ENCODE data around the gene MET.

Gene MET

GRCh38 chr7:116790025-116790424 is 118.0 kb downstream of the MET start:
- no peak overlapping the region for H2AK5ac ChIP-seq (ENCODE audit: low read length)
- no CpG with 5 or more reads among the region's 3 CpGs for WGBS (ENCODE audit: extremely low coverage, insufficient coverage, insufficient read length)
- H3K36me3 ChIP-seq (ENCODE audit: control insufficient read depth in 1 of 2, insufficient read depth in 2 of 2, low read length in 2 of 2) = peaks cover 0 to 2% of the 10 kb centered on the region in 2 experiments
- no peak overlapping the region for H2BK12ac ChIP-seq (ENCODE audit: low read length)
- H3K4me2 ChIP-seq (ENCODE audit: low read length) = no peak overlapping the region
- H4K12ac ChIP-seq (ENCODE audit: low read depth, low read length) = no peak overlapping the region
- H3K18ac ChIP-seq (ENCODE audit: low read length) = no peak overlapping the region
- no peak overlapping the region for H4K91ac ChIP-seq (ENCODE audit: low read depth, low read length)
- no peaks in the 10 kb centered on the region for H3K79me1 ChIP-seq (ENCODE audit: low read length)
- H3K23ac ChIP-seq (ENCODE audit: low read length) = no peak overlapping the region
- H3K27me3 ChIP-seq (ENCODE audit: insufficient read depth, low read length) = no peaks in the 10 kb centered on the region
- no peak overlapping the region for H3K9ac ChIP-seq (ENCODE audit: low read length)
- H3K4ac ChIP-seq (ENCODE audit: low read depth, low read length) = no peak overlapping the region
- H3K79me2 ChIP-seq (ENCODE audit: control insufficient read depth, insufficient read depth, low read length, poor library complexity) = no peaks in the 10 kb centered on the region
- H3K14ac ChIP-seq (ENCODE audit: low read length) = no peak overlapping the region
- H3K9me3 ChIP-seq (ENCODE audit: insufficient read depth, low read depth, low read length) = no peaks in the 10 kb centered on the region
- H4K8ac ChIP-seq (ENCODE audit: low read depth, low read length) = no peak overlapping the region
- no peaks in the 10 kb centered on the region for H3K4me1 ChIP-seq (ENCODE audit: control insufficient read depth in 1 of 2, insufficient read depth in 2 of 2, low read length in 2 of 2)
- H3K4me3 ChIP-seq (ENCODE audit: low read depth, low read length) = no peak overlapping the region
- DNase-seq = no peak
- no peak overlapping the region for H2BK120ac ChIP-seq (ENCODE audit: insufficient read depth, low read length, poor library complexity)
- no peak overlapping the region for H2BK5ac ChIP-seq (ENCODE audit: low read depth, low read length, poor library complexity)
- H2AFZ ChIP-seq (ENCODE audit: insufficient read depth, low read length, poor library complexity) = no peak overlapping the region
- no peak overlapping the region for H3K27ac ChIP-seq (ENCODE audit: low read depth, low read length)

GRCh38 chr7:116792813-116793212 is 120.8 kb downstream of the MET start:
- H3K23ac ChIP-seq (ENCODE audit: low read length) = no peak overlapping the region
- H3K27me3 ChIP-seq (ENCODE audit: insufficient read depth, low read length) = no peaks in the 10 kb centered on the region
- no CpG with 5 or more reads among the region's 4 CpGs for WGBS (ENCODE audit: extremely low coverage, insufficient coverage, insufficient read length)

GRCh38 chr7:116793795-116794340 is 121.9 kb downstream of the MET start:
- Histone ChIP-seq H4K91ac (ENCODE audit: low read depth, low read length) (no peak overlapping the region), H3K36me3 (ENCODE audit: control insufficient read depth in 1 of 2, insufficient read depth in 2 of 2, low read length in 2 of 2) (no peaks in the 10 kb centered on the region), H3K27me3 (ENCODE audit: insufficient read depth, low read length) (no peaks in the 10 kb centered on the region), H3K79me1 (ENCODE audit: low read length) (no peaks in the 10 kb centered on the region), H3K79me2 (ENCODE audit: control insufficient read depth, insufficient read depth, low read length, poor library complexity) (no peaks in the 10 kb centered on the region), H4K12ac (ENCODE audit: low read depth, low read length) (no peak overlapping the region), H3K23ac (ENCODE audit: low read length) (no peak overlapping the region), H2BK120ac (ENCODE audit: insufficient read depth, low read length, poor library complexity) (no peak overlapping the region), H2BK5ac (ENCODE audit: low read depth, low read length, poor library complexity) (no peak overlapping the region), H3K18ac (ENCODE audit: low read length) (no peak overlapping the region), H2AK5ac (ENCODE audit: low read length) (no peak overlapping the region), H3K4me2 (ENCODE audit: low read length) (no peak overlapping the region), H3K4me3 (ENCODE audit: low read depth, low read length) (no peak overlapping the region), H3K4ac (ENCODE audit: low read depth, low read length) (no peak overlapping the region), H3K4me1 (ENCODE audit: control insufficient read depth in 1 of 2, insufficient read depth in 2 of 2, low read length in 2 of 2) (no peaks in the 10 kb centered on the region), H3K9ac (ENCODE audit: low read length) (no peak overlapping the region), H4K8ac (ENCODE audit: low read depth, low read length) (no peak overlapping the region), H3K14ac (ENCODE audit: low read length) (no peak overlapping the region), H2BK12ac (ENCODE audit: low read length) (no peak overlapping the region), H2AFZ (ENCODE audit: insufficient read depth, low read length, poor library complexity) (no peak overlapping the region), H3K27ac (ENCODE audit: low read depth, low read length) (no peak overlapping the region), H3K9me3 (ENCODE audit: insufficient read depth, low read depth, low read length) (no peaks in the 10 kb centered on the region)
- no peak for DNase-seq
- WGBS (ENCODE audit: extremely low coverage, insufficient coverage, insufficient read length) = no CpG with 5 or more reads among the region's 5 CpGs

More at GRCh38 chr7:116792813-116793212, 120.8 kb downstream of the MET start:
- Histone ChIP-seq H2BK120ac (ENCODE audit: insufficient read depth, low read length, poor library complexity) (no peak overlapping the region), H3K79me2 (ENCODE audit: control insufficient read depth, insufficient read depth, low read length, poor library complexity) (no peaks in the 10 kb centered on the region), H3K4ac (ENCODE audit: low read depth, low read length) (no peak overlapping the region), H2AK5ac (ENCODE audit: low read length) (no peak overlapping the region), H3K4me1 (ENCODE audit: control insufficient read depth in 1 of 2, insufficient read depth in 2 of 2, low read length in 2 of 2) (no peaks in the 10 kb centered on the region), H2AFZ (ENCODE audit: insufficient read depth, low read length, poor library complexity) (no peak overlapping the region), H4K12ac (ENCODE audit: low read depth, low read length) (no peak overlapping the region), H4K91ac (ENCODE audit: low read depth, low read length) (no peak overlapping the region), H3K18ac (ENCODE audit: low read length) (no peak overlapping the region), H3K9me3 (ENCODE audit: insufficient read depth, low read depth, low read length) (no peaks in the 10 kb centered on the region), H3K36me3 (ENCODE audit: control insufficient read depth in 1 of 2, insufficient read depth in 2 of 2, low read length in 2 of 2) (no peaks in the 10 kb centered on the region), H3K27ac (ENCODE audit: low read depth, low read length) (no peak overlapping the region), H2BK5ac (ENCODE audit: low read depth, low read length, poor library complexity) (no peak overlapping the region), H3K9ac (ENCODE audit: low read length) (no peak overlapping the region), H3K79me1 (ENCODE audit: low read length) (no peaks in the 10 kb centered on the region), H4K8ac (ENCODE audit: low read depth, low read length) (no peak overlapping the region), H3K4me2 (ENCODE audit: low read length) (no peak overlapping the region), H2BK12ac (ENCODE audit: low read length) (no peak overlapping the region), H3K14ac (ENCODE audit: low read length) (no peak overlapping the region), H3K4me3 (ENCODE audit: low read depth, low read length) (no peak overlapping the region)
- no peak for DNase-seq

- no peaks in the 10 kb centered on the region for H3K27me3 ChIP-seq (ENCODE audit: insufficient read depth, low read length)
- H2BK12ac ChIP-seq (ENCODE audit: low read length) = no peak overlapping the region
- DNase-seq = peak in 1 of 2 donors; percentile 25
- no peak overlapping the region for H3K27ac ChIP-seq (ENCODE audit: low read depth, low read length)
- no peak overlapping the region for H2AK5ac ChIP-seq (ENCODE audit: low read length)
- H3K79me1 ChIP-seq (ENCODE audit: low read length) = peaks cover 5% of the 10 kb centered on the region
- no peak overlapping the region for H4K91ac ChIP-seq (ENCODE audit: low read depth, low read length)
- WGBS (ENCODE audit: extremely low coverage, insufficient coverage, insufficient read length) = no CpG with 5 or more reads among the region's 5 CpGs
- H4K12ac ChIP-seq (ENCODE audit: low read depth, low read length) = no peak overlapping the region
- no peak overlapping the region for H3K14ac ChIP-seq (ENCODE audit: low read length)
- H2BK5ac ChIP-seq (ENCODE audit: low read depth, low read length, poor library complexity) = no peak overlapping the region
- no peak overlapping the region for H3K18ac ChIP-seq (ENCODE audit: low read length)
- H2AFZ ChIP-seq (ENCODE audit: insufficient read depth, low read length, poor library complexity) = no peak overlapping the region
- no peaks in the 10 kb centered on the region for H3K79me2 ChIP-seq (ENCODE audit: control insufficient read depth, insufficient read depth, low read length, poor library complexity)
- H3K4me3 ChIP-seq (ENCODE audit: low read depth, low read length) = no peak overlapping the region
- H4K8ac ChIP-seq (ENCODE audit: low read depth, low read length) = no peak overlapping the region
- no peak overlapping the region for H3K4me2 ChIP-seq (ENCODE audit: low read length)
- H3K23ac ChIP-seq (ENCODE audit: low read length) = no peak overlapping the region
- H3K36me3 ChIP-seq (ENCODE audit: control insufficient read depth in 1 of 2, insufficient read depth in 2 of 2, low read length in 2 of 2) = no peaks in the 10 kb centered on the region
- H3K4ac ChIP-seq (ENCODE audit: low read depth, low read length) = no peak overlapping the region
- peaks cover 2 to 3% of the 10 kb centered on the region in 2 experiments for H3K4me1 ChIP-seq (ENCODE audit: control insufficient read depth in 1 of 2, insufficient read depth in 2 of 2, low read length in 2 of 2)
- no peaks in the 10 kb centered on the region for H3K9me3 ChIP-seq (ENCODE audit: insufficient read depth, low read depth, low read length)
- no peak overlapping the region for H2BK120ac ChIP-seq (ENCODE audit: insufficient read depth, low read length, poor library complexity)
- no peak overlapping the region for H3K9ac ChIP-seq (ENCODE audit: low read length)
These were observed 124.5 kb downstream of the MET start for GRCh38 chr7:116796471-116796870.
